Breast epithelium (tissue), 3 donors: ENCODE results near the gene PRSS38.
"Not testable (repeated sequence)": the region's sequence is repeated elsewhere in the genome, so short reads cannot be mapped to it uniquely, and the experiment has no call there.

Experiments used
- POLR2A ChIP-seq: fragments of 450-650 bp; IDR thresholded peaks from one replicate; pipeline ENCODE4 v1.6.1; 2016; ENCODE audit warnings: antibody characterized with exemption, mild to moderate bottlenecking, moderate library complexity
- TF ChIP-seq, protein P1 (sequence below), 3 donors: fragments of 450-650 bp; IDR thresholded peaks; one replicate each; pipeline ENCODE4 v1.5.1; 2016 to 2017; ENCODE audit warnings: antibody characterized with exemption in 3 of 3, mild to moderate bottlenecking in 3 of 3, moderate library complexity in 3 of 3

DNA sequence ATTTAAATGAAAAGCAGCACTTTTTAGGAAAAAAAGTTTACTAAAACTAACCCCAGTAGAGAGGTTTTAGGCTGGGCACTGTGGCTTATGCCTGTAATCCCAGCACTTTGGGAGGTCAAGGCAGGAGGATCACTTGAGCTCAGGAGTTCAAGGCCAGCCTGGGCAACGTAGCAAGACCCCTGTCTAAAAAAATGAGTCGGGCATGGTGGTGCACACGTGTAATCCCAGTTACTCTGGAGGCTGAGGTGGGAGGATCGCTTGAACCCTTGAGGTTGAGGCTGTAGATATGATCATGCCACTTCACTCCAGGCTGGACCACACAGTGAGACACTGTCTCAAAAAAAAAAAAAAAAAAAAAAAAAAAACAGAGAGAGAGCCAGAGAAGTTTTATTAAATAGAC lies 31.6 kb downstream of the PRSS38 start:
- TF ChIP-seq, protein P1, sequence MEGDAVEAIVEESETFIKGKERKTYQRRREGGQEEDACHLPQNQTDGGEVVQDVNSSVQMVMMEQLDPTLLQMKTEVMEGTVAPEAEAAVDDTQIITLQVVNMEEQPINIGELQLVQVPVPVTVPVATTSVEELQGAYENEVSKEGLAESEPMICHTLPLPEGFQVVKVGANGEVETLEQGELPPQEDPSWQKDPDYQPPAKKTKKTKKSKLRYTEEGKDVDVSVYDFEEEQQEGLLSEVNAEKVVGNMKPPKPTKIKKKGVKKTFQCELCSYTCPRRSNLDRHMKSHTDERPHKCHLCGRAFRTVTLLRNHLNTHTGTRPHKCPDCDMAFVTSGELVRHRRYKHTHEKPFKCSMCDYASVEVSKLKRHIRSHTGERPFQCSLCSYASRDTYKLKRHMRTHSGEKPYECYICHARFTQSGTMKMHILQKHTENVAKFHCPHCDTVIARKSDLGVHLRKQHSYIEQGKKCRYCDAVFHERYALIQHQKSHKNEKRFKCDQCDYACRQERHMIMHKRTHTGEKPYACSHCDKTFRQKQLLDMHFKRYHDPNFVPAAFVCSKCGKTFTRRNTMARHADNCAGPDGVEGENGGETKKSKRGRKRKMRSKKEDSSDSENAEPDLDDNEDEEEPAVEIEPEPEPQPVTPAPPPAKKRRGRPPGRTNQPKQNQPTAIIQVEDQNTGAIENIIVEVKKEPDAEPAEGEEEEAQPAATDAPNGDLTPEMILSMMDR (IDR thresholded peaks at IDR 0.05), result not testable (repeated sequence)
- not testable (repeated sequence) for TF ChIP-seq POLR2A
